Measurements from ENCODE around the gene PCIF1.

Gene PCIF1

GRCh38 chr20:45904583-45905504 lies 29.6 kb upstream of the PCIF1 start:
- DNase-seq: no peak

DNA sequence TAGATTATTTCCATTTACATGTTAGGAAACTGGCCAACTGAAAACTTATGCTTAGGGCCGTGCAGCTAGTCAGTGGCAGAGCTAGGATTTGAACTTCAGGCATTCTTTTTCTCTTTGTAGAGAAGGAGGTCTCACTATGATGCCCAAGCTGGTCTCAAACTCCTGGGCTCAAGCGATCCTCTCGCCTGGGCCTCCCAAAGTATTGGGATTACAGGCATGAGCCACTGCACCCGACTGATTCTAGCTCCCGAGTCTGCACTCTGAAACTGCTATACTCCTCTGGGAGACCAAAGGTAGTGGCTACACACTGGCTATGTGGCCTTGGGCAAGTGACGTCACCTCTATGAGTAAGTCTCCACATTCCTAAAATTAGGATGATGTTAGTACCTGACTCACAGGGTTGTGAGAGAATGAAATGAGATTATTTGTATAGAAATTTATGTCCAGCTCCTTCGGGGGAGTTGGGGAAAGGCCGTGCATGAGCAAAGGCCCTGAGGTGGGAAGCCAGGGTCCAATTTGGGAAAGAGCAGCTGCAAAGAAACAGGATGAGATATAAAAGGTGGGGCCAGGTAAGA lies 28.9 kb upstream of the PCIF1 start:
- no peak for DNase-seq

DNA sequence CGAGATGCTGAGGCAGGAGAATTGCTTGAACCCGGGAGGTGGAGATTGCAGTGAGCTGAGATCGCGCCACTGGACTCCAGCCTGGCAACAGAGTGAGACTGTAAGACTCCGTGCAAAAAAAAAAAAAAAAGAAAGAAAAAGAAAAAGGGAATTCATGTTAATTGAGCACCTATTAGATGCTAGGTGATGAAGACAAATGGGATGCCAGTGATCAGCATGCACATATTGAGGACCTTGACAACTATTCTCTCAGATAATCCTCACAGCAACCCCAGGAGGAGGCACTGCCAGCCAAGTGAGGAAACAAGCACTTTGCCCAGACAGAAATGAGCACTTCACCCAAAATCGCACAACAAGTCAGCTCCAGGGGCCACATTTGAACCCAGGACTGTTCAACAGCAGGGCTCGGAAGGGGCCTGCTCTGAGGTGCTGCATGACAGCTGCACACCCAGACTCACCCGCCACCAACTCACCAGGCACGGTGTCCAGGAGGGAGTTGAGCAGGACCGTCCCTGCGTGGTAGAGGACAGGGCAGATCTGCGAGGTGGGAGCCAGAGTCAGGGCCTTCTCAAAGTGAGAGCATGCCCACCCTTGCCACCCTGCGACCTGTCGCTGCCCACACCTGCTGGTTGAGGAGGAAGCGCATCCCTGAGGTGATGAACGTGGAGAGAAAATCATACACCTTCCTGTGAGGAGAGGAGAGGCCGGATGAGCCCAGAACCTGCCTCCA lies 27.1 kb upstream of the PCIF1 start:
- no peak for DNase-seq

DNA sequence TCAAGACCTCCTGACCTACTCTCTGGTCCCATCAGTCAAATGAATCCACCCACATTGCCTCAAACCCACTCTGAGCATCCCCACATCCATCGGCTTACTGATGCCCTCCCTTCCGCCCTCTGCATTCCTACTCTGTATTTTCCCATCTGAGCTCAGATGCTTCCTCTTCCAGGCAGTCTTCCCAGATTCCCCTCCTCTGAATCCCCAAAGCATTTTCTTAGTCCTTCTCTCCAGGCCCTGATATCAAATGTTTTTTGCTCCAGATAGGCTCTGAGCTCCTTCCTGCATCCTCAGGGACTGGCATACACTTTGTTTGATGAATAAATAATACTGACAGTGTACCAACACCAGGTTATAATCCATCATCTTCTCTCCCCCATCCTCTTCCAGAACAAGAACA lies 26.4 kb upstream of the PCIF1 start:
- no peak for DNase-seq

DNA sequence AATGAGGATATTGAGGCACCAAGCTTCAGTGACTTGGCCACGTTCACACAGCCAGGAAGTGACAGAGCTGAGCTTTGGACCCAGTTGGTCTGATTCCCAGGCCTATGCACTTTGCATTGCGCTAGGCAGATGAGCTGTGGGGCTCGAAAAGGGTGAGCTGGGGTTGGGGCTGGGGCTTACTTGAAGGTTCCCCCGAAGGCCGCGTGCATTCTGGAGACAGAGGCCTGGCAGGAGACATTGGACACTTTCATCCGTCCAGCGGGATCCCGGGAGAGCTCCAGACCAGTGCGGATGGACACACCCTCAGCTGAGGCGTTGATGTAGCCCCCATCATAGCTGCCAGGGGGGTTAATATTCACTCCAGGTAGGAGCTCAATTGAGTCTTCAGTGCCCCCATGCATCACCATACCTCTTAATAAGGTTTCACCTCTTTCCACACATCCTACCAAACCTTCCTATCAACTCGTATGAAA lies 25.1 kb upstream of the PCIF1 start:
- DNase-seq: no peak

DNA sequence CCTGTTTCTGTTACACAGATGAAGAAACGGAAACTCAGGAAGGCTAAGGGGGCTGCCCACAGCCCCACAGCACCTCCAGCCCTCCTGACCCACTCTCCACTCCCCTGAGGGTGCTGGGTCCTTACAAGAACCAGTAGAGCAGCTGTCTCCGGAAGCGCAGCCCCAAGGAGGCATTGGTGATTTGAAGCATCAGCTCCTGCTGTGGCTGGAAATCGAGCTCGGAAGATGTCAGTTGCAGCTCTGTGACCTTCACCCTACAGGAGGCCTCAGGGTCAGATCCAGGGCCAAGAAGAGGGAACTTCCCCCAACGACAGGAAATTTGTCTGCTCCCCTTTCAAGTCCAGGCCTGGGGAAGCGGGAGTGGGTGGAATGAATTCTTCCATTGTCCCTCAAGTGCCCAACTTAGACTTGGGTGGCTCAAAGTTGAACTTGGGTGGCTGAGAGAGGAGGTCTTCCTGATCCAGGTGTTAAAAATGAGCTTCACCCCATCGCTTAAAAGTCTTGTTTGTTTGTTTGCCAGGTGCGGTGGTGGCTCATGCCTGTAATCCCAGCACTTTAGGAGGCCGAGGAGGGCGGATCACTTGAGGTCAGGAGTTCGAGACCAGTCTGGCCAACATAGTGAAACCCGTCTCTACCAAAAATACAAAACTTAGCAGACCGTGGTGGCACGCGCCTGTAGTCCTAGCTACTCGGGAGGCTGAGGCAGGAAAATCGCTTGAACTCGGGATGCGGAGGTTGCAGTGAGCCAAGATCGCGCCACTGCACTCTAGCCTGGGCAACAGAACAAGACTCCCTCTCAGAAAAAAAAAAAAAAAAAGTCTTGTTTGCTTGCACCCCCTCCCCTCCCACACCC lies 24.4 kb upstream of the PCIF1 start:
- no peak for DNase-seq

- peak; percentile 96 for DNase-seq
These were observed 23.6 kb upstream of the PCIF1 start for GRCh38 chr20:45910670-45911485.

DNA sequence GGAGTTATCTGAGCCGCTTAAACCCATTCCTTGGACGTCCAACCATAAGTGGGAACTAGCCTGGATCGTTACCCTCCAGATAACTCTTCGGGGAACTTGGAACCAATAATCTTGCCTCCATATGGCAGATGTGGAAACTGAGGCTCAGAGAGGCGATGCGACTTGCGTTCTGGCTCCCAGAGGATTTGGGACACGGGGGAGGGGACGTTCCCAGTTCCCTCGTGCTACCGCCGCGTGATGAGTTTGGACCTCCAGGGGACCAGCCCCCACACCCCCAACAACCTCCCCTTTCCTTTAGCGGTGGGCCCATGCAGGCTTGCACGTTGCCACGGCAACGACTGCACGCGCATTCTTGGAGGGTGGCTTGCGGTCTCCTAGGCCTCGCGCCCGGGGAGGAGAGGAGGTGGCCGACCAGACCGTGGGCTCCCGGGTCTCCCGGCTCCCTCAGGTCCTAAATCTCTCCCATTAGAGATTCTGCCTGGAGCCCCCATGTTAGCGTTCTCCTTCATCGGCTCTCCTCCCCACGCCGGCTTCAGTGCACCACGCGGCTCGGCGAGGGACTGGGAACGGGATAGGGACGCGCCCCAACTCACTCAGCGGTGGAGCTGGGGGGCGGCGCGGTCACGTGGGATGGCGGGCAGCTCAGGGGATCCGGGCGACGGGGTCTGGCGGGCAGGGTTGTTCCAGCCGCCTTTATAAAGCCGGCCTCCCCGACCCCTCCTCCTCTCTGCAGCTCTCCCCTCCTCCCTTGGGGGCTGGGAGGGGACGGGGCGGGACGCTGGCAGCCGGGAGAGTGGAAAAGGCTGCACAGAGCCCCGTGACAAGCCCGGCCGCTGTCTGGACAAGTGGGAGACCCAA lies 22.8 kb upstream of the PCIF1 start, which contains the start of gene PLTP:
PLTP (minus strand) TSS at position 670 of the 858 bp plus-strand sequence. CDS start 703 bp downstream, outside the sequence.
- DNase-seq: peak; percentile 84

DNA sequence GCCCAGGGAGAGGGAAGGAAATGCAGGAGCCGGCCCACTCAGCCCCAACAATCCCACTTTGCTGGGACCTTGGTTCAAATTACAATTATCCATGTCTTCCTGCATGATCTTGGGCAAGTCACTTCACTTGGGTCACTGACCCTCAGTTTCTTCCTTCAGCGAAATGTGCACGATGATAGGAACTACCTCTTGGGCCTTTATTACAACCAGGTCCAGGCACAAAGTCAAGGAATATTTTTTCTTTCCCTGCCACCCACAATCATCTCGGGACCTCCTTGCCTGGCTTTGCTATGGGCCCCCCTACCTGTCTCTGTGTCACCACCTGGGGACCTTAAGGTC lies 22.2 kb upstream of the PCIF1 start:
- DNase-seq: no peak

DNA sequence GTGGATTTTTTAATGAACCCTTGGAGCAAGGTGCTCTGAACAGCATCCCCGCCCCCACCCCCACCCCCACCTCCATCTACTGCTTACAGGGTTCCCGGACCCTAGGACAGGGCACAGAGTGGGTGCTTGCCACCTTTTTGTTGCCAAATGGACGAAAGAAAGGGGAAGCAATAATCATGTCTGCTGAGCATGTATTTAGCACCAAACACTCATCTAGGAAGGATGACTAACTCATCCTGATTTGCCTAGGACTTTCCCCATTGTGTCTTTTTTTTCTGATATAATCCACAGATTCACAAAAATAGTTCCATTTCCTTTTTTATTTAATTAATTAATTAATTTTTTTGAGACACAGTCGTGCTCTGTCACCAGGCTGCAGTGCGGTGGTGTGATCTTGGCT lies 21.4 kb upstream of the PCIF1 start:
- DNase-seq: no peak

DNA sequence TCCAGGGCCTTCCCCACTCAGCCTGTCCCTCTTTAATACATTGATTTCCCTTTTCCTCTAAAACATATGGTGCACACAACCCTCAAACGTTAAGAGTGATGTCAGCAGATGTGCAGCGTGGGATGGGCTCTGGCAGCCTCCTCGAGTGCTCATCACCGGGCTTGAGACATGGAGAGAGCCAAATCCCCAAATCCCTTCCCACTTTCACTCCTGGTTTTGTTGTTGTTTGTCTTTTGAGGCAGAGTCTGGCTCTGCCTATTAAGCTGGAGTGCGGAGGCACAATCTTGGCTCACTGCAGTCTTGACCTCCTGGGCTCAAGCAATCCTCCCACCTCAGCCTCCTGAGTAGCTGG lies 16.7 kb upstream of the PCIF1 start:
- peak; percentile 71 for DNase-seq

- no peak for DNase-seq
These were observed 16.2 kb upstream of the PCIF1 start for GRCh38 chr20:45918182-45918737.

GRCh38 chr20:45918779-45919537 lies 15.5 kb upstream of the PCIF1 start:
- DNase-seq: no peak

- peak; percentile 85 for DNase-seq
These were observed 14.7 kb upstream of the PCIF1 start for GRCh38 chr20:45919542-45920399.

GRCh38 chr20:45920462-45921336 lies 13.8 kb upstream of the PCIF1 start:
- no peak for DNase-seq

GRCh38 chr20:45921337-45922189 lies 12.9 kb upstream of the PCIF1 start:
- DNase-seq: no peak
